Testis (tissue), 3 donors: Measurements from ENCODE around the gene ACO2. TPM values are rescaled to one million over a fixed set of nuclear protein-coding genes. Genes with fewer than 3 reads are reported as not detected.
"Not testable (repeated sequence)": the region's sequence is repeated elsewhere in the genome, so short reads cannot be mapped to it uniquely, and the experiment has no call there.

Experiments
- DNase-seq: peaks from one replicate; pipeline ENCODE4 v3.0.0-alpha.2; 2019
- H3K27ac ChIP-seq, 2 donors: fragments of 200-600 bp; sonication (generic); one replicate each; pipeline ENCODE4 v1.5.1; 2019
- H3K27me3 ChIP-seq: fragments of 200-600 bp; sonication (generic); one replicate; pipeline ENCODE4 v1.5.1; 2019
- H3K36me3 ChIP-seq: fragments of 200-600 bp; sonication (generic); one replicate; pipeline ENCODE4 v1.5.1; 2017; ENCODE audit warnings: low read depth; ENCODE audit errors: missing control alignments
- H3K4me1 ChIP-seq: fragments of 200-600 bp; sonication (generic); one replicate; pipeline ENCODE4 v1.5.1; 2019
- H3K4me3 ChIP-seq, 2 donors: fragments of 200-600 bp; sonication (generic); one replicate each; pipeline ENCODE4 v1.5.1; 2017 to 2019
- H3K9me3 ChIP-seq: fragments of 200-600 bp; sonication (generic); one replicate; pipeline ENCODE4 v1.5.1; 2017
- CTCF ChIP-seq, 3 experiments: fragments of 450-650 bp in 2 of 3; fragments of 200-600 bp in 1 of 3; sonication (generic) in 1 of 3; IDR thresholded peaks; one replicate each; pipeline ENCODE4 v1.5.1; 2016 to 2019; ENCODE audit warnings: antibody characterized with exemption in 3 of 3, mild to moderate bottlenecking in 2 of 3, moderate library complexity in 1 of 3
- POLR2A ChIP-seq: fragments of 450-650 bp; IDR thresholded peaks from one replicate; pipeline ENCODE4 v1.6.1; 2017; ENCODE audit warnings: antibody characterized with exemption, mild to moderate bottlenecking, moderate library complexity
- WGBS, 2 donors: methylation state at CpG; one replicate each; pipeline ENCODE4 v1.1.5; 2018; 5-methylcytosine and 5-hydroxymethylcytosine counted together
- intact Hi-C: fragments of 100-400 bp; cut with DNase I; formaldehyde crosslinking; loops from one replicate; pipeline ENCODE4 v1.15.1; 2023; ENCODE audit warnings: low total_unique reads
- polyA plus RNA-seq: library from polyadenylated mRNA; stranded (reverse); fragments of 350-450 nt; fragmentation: Illumina TruSeq; extraction: RNeasy Lipid Tissue Mini Kit (QIAGEN cat#74804); gene quantifications from one replicate; pipeline ENCODE4 v1.2.3, GENCODE V29; 2014; ENCODE audit warnings: low read depth, low replicate concordance; ENCODE audit not compliant: insufficient read depth
- total RNA-seq, 2 donors: library from RNA; depleted of rRNA; stranded (reverse); fragments of >200 nt; gene quantifications; one replicate each; pipeline ENCODE4 v1.2.3, GENCODE V29; 2016

The ACO2 gene
- total and polyA plus RNA-seq, 3 donors from 2014 or later: 113 to 178 (median 133) TPM

GRCh38 chr22:41565403-41566054, 96.6 kb downstream of the ACO2 start:
- no peak for TF ChIP-seq CTCF (IDR thresholded peaks at IDR 0.05)
- TF ChIP-seq POLR2A: no peak
- H3K4me3 ChIP-seq: no peak overlapping the region
- H3K36me3 ChIP-seq: no peaks in the 10 kb centered on the region
- WGBS, 2 donors: 40 to 72% methylated on average over 4 to 8 of the region's 8 CpGs
- DNase-seq: peak; percentile 64
- intact Hi-C loops: no loop called here
- H3K27me3 ChIP-seq: no peaks in the 10 kb centered on the region
- no peaks in the 10 kb centered on the region for H3K9me3 ChIP-seq
- peaks cover 37% of the 10 kb centered on the region for H3K4me1 ChIP-seq
- H3K27ac ChIP-seq: peak overlapping the region in 1 of 2 donors; percentile 83

GRCh38 chr22:41567512-41567768, 98.5 kb downstream of the ACO2 start:
- H3K4me1 ChIP-seq: peaks cover 33% of the 10 kb centered on the region
- intact Hi-C loops: no loop called here
- TF ChIP-seq POLR2A (no peak), CTCF (IDR thresholded peaks at IDR 0.05) (no peak)
- no peaks in the 10 kb centered on the region for H3K27me3 ChIP-seq
- H3K9me3 ChIP-seq: no peaks in the 10 kb centered on the region
- WGBS, 2 donors: 69 to 74% methylated on average over 3 of the region's 3 CpGs
- no peaks in the 10 kb centered on the region for H3K36me3 ChIP-seq
- H3K4me3 ChIP-seq: no peak overlapping the region
- no peak for DNase-seq
- H3K27ac ChIP-seq: peak overlapping the region; percentile 72 to 83

GRCh38 chr22:41568811-41569210, 99.9 kb downstream of the ACO2 start:
- WGBS, 2 donors: 62 to 83% methylated on average over 7 of the region's 7 CpGs
- no peak overlapping the region for H3K4me3 ChIP-seq
- no peaks in the 10 kb centered on the region for H3K36me3 ChIP-seq
- H3K9me3 ChIP-seq: no peaks in the 10 kb centered on the region
- intact Hi-C loops: no loop called here
- peaks cover 20% of the 10 kb centered on the region for H3K4me1 ChIP-seq
- DNase-seq: no peak
- no peak for TF ChIP-seq POLR2A
- no peak for TF ChIP-seq CTCF (IDR thresholded peaks at IDR 0.05)
- H3K27me3 ChIP-seq: no peaks in the 10 kb centered on the region
- H3K27ac ChIP-seq: peak overlapping the region; percentile 18 to 19

GRCh38 chr22:41570221-41570620, 101.3 kb downstream of the ACO2 start:
- Histone ChIP-seq H3K4me1 (peaks cover 28% of the 10 kb centered on the region), H3K27me3 (no peaks in the 10 kb centered on the region), H3K27ac (no peak overlapping the region), H3K36me3 (no peaks in the 10 kb centered on the region), H3K9me3 (no peaks in the 10 kb centered on the region), H3K4me3 (no peak overlapping the region)
- intact Hi-C loops: no loop called here
- TF ChIP-seq CTCF (IDR thresholded peaks at IDR 0.05) (no peak), POLR2A (no peak)
- 47 to 90% methylated on average over 2 to 3 of the region's 3 CpGs for WGBS, 2 donors
- DNase-seq: no peak

- Histone ChIP-seq H3K27me3 (no peaks in the 10 kb centered on the region), H3K4me3 (no peak overlapping the region), H3K9me3 (no peaks in the 10 kb centered on the region), H3K4me1 (peaks cover 26% of the 10 kb centered on the region), H3K27ac (no peak overlapping the region), H3K36me3 (no peaks in the 10 kb centered on the region)
- TF ChIP-seq CTCF (IDR thresholded peaks at IDR 0.05) (no peak), POLR2A (no peak)
- intact Hi-C loops: no loop called here
- no peak for DNase-seq
- WGBS, 2 donors: 96 to 100% methylated on average over 9 to 14 of the region's 14 CpGs
Measured at GRCh38 chr22:41571786-41572185, 102.9 kb downstream of the ACO2 start.

GRCh38 chr22:41572305-41572704, 103.4 kb downstream of the ACO2 start:
- DNase-seq, H3K4me3 ChIP-seq, H3K27ac ChIP-seq, H3K9me3 ChIP-seq, H3K27me3 ChIP-seq, H3K36me3 ChIP-seq, intact Hi-C loops: not testable (repeated sequence)
- 97 to 98% methylated on average over 3 of the region's 3 CpGs for WGBS, 2 donors
- H3K4me1 ChIP-seq: peaks cover 23% of the 10 kb centered on the region
